NCI-H1048 (cell line): ENCODE measurements around the gene S100A16.
A peak's percentile ranks its signal among the peaks of the same experiment; 100 is the strongest.

Experiments used
- DNase-seq: peaks from one replicate; lab custom pipeline; 2025; lab: John Stamatoyannopoulos, UW

Gene S100A16

DNA sequence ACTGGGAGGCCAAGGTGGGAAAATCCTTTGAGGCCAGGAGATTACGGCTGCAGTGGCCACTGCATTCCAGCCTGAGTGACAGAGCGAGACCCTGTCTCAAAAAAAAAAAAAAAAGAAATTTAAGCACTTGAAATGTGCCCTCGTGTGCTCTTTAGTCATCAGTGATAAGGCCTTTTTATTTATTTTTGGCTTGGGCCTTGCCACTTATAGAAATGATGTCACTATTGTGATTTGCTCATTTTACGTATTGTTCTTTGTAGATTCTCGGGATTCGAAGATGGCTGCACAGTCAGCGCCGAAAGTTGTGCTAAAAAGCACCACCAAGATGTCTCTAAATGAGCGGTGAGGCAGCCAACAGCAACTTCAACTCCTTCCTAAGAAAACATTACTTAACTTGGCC, 23.4 kb upstream of the S100A16 start:
- no peak for DNase-seq

DNA sequence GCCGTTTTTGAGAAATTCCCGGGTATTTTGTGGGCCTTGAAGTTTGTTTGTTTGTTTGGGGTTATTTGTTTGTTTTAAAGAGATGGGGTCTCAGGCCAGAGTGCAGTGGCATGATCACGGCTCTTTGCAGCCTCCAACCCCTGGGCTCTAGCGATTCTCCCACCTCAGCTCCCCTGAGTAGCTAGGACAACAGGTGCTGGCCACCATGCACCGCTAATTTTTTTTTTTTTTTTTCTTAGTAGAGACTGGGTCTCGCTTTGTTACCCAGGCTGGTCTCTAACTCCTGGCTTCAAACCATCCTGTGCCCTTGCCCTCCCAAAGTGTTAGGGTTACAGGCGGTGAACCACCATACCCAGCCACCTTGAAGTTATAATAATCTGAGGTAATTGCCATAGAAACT, 22.9 kb upstream of the S100A16 start:
- DNase-seq, result no peak

DNA sequence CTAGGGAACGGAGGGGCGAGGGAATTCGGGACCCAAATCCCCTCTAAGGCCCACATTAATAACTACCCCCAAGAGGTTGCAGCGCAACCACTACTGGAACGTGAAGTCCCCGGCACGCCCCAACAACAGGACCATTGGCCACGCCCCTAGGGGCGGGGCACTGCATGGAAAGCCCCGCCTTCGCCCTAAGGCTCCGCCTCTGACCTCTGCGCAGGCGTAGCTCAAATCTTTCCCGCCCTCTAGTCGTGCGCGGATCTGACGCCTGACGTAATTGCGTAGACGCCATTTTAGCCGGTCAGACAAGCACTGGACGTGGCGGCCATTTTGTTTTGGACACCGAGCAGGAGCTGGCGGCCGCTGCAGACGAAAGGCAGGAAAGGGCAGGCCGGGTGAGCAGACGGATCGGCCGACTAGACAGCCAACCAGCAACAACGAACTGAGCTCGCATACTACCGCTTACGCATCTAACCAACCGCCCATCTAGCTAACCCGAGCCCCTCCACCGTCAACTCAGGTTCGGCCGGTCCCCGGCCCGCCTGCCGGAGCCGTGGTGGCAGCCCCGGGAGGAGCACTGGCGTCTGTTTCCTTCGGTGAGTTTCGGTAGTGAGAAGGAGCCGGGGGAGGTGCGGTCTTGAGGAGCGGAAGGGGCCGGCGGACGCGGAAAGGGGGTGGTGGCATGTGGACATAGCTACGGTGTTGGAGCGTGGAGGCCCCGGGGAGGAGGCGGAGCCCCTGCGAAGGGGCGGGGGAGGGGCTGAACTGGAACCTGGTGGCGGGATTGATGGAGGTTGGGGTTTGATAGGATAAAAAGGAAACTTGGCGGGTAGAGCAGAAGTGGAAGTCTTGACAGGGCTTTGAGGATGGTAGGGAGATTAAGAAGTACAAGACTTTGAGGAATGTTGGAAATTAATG, 21.1 kb upstream of the S100A16 start, which contains the start of gene CHTOP:
Gene CHTOP, plus strand, starts transcription at position 313 of the 912 bp plus-strand sequence. CDS start 2,523 bp downstream, outside the sequence.
- DNase-seq, result peak; percentile 96

DNA sequence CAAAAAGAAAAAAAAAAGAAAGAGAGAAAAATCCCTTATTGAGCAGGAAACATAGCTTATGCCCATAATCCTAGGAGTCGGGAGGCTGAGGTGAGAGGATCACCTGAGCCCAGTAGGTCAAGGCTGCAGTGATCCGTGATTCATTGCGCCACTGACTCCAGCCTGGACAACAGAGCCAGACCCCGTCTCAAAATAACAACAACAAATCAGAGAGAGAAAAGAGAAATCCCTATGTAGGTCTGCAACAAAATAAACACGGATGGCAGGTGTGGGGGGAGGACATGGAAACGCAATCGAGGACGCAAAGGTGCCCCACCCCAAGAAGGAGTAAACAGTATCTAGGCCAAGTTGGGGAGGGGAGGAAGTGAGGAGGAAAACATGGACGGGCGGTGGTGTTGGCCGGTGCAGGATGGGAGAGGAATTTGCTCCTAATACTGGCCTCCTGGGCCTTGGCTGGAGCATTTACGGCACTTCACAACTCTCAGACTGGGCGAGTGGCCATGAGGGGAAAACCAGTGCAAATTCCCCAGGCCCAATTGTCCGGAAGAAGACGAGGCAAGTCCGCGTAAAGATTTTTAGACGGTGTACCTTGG, 20.3 kb upstream of the S100A16 start:
- no peak for DNase-seq

DNA sequence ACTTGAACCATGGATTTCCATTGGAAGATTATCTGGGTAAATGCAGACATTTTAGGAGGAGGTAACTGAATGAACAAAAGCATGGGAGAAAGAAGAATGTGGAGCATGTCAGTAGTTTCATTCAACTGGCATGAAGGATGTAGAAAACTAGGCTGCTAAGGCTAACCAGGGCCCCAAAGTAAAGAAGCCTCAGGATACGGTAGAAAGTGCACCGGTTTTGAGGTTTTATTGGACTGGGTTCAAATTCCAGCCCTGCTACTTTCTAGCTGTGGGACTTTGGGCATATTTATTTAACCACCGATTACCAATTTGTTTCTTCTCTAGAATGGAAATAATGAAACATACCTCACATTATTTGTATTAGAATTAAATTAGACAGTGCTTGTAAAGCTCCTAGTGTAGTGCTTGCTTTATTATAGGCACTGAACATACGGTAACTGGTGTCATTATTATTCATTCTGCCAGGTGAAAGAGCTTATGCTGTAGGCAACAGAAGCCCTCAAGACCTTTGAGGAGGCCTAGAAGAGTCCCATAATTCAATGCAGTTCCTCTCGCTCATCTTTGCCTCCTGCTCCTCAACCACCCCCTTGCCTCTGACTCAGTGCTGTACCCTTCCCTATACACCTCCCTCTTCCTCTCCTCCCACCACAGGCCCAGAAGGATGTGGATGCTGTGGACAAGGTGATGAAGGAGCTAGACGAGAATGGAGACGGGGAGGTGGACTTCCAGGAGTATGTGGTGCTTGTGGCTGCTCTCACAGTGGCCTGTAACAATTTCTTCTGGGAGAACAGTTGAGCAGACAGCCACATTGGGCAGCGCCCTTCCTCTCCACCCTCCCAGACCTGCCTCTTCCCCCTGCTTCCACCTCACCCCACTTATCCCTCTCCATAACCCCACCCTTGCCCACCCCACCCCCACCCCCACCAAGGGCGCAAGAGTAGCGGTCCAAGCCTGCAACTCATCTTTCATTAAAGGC, 18.4 kb upstream of the S100A16 start:
- no peak for DNase-seq

DNA sequence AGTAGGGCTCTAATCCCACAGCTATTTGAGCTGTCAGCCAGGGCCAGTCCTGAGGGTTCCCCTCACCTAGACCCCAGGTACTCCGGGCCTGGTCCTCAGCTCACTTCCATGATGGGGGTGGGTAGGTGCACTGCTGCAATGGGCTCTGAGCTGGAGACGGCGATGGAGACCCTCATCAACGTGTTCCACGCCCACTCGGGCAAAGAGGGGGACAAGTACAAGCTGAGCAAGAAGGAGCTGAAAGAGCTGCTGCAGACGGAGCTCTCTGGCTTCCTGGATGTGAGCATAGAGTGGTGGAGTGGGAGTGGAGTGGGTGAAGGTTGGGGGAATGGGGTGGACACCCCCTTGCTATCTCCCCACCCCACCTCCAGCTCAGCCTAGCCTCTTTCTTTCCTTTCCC, 17.4 kb upstream of the S100A16 start:
- DNase-seq, result no peak

DNA sequence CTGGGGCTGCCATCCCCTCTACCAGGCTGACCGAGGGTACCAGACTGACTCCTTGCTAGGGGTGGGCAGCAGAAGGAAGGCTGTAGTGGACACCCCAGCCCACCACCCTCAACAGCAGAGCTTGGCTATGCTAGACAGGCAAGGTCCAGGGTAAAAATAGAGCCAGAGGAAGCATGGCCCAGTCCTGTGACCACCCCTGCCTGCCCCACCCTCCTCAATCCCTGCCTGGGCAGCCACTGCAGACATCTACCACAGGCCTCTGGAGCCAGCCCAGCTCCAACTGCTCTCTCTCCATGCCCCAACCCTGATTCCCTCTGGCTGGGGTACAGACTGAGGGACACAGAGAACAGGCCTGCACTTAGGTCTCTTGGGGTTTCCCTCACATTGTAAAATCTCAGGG, 17.0 kb upstream of the S100A16 start:
- no peak for DNase-seq

DNA sequence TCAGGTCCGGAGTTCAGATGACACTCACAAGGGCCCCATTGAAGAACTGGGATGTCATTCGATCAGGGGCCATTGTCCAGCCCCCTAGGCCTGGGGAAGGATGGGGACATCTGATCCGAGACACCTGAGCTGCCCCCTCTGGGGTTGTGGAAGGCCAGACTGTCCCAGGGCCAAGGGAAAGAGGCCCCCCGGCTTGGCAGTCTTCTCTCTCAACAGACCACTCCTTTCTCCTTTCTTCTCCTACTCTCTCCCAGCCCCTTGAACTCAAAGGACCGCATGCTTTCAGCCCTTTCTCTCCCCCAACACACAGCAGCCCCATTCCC, 16.4 kb upstream of the S100A16 start:
- no peak for DNase-seq

DNA sequence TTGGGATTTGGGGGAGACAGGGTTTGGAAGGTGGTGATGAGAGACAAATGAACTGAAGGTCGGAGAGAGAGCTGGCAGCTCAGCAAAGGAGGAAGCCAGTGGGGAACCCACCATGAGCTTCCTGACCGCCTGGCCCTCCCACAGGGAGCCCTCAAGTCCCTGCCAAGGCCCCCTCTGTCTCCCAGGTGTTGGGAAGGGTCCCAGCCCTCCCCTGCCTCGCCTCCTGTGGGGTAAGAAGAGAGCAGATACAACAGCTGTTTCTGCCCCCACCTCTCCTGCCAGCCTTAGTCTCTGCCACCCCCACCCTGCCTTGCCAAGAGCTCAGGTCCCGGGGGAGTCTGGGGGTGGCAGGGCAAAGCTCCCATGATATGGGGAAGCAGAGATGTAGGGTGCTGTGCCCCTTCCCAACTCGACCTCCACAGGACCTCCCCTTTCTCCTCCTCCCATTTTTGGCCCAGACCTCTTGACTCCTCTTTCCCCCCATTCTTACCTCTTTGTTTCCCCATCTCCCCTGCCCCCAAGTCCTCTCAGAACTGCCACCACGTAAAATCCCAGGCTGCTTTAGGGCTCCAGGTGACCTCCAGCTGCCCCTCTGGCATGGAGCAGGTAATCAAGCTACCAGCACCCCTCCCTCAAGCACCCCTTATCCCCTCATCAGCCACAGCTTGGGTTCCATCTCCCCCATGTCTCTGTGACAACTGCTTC, 15.9 kb upstream of the S100A16 start:
- no peak for DNase-seq

DNA sequence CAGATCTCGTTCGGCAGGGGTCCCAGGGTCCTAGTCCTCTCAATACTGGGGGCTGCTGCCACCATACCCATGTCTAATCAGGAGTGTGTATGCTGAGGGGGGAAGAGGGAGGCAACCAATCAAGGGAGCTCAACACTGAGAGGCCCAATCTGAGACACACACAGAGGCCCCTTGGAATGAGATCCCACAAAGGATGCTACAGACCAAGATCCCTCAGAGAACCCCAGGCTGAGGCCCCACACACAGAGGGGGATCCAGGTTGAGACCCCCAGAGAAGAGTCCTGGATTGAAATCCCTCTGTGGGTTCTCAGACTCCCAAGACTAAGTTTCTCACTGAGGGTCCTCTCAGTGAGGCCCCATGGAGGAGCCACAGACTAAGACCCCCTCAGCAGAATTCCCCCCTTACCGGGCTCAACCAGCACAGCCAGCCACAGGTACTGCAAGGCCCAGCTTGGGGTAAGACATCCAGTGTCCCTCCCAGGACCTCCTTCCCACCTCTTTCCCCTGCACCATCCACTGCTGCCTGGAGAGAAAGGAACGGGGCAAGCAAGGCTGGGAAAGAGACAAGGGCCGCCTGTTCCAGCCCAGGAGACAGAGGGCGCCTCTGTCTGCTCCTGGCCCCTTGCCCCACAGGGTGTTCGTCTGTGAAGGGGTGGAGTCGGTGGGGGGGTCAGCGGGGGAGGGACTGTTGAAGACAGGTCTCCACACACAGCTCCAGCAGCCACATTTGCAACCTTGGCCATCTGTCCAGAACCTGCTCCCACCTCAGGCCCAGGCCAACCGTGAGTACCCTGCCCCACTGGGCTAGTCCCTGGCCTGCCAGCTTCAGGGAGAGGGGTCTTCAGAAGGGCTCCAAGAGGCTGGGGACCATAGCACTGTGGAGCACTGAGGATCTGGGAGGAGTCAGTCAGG, 15.0 kb upstream of the S100A16 start, which contains the start of gene S100A1:
Gene S100A1, plus strand, starts transcription at position 720 of the 912 bp plus-strand sequence. CDS start 2,088 bp downstream, outside the sequence.
- DNase-seq, result no peak

DNA sequence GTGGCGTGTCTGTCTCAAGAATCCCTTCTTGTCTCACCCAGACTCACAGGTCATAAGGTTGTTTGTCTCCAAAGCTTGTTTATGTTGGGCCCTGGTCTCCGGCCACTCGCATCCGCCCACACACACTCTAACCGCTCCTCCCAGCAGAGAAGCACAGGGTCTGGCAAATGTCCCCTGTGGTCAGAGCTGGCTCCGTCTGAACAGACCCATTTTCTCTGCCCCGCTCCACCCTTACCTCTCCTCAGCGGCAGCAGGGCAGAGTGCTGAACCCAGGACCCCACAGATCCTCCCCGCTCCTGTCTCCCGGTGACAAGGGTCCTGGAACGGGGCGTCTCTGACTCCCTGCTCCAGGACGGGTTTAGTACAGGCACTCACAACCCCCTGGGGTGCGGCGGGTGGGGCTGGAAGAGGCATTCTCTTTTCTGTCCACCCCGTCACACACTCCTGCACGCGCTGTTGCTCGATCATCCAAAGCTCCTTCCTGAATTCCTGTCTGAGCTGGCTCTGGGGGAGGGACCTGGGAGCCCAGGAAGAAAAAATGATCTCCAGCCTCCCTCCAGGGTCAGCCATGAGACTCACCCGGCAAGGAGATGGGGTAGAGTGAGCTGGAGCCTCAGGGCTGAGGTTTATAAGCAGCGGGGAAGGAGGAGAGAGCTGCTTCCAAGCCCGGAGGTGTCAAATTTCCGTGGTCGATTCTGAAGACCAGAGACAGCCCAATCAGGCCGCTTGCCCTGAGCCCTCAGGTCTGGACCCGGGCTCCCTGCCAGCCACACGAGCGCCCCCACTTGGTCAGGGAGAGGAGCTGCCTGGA, 14.2 kb upstream of the S100A16 start, which contains the start of gene S100A13:
Gene S100A13, minus strand, starts transcription at position 602 of the 811 bp plus-strand sequence. CDS start 1,033 bp downstream, outside the sequence.
- peak; percentile 40 for DNase-seq

DNA sequence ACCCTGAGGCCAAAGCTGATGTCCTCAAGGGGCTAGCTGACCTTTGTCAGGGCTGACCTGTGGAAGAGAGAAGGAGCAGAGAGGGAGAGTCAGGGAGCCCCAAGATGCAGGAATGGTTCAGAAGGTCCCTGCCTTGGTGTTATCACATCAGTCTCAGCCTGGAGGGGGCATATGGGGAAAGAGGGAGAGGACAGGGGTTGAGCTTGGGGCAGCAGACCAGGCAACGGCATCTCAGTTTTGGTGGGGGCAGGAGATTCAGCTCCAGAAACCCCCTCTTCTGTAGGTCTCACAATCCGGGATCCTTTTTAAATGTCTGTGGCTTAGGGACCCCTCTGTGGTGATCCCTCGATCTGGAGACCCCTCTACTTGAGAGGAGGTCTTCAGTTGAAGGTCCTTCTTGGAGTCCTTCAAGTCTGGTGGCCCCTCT, 13.6 kb upstream of the S100A16 start:
- DNase-seq, result no peak

DNA sequence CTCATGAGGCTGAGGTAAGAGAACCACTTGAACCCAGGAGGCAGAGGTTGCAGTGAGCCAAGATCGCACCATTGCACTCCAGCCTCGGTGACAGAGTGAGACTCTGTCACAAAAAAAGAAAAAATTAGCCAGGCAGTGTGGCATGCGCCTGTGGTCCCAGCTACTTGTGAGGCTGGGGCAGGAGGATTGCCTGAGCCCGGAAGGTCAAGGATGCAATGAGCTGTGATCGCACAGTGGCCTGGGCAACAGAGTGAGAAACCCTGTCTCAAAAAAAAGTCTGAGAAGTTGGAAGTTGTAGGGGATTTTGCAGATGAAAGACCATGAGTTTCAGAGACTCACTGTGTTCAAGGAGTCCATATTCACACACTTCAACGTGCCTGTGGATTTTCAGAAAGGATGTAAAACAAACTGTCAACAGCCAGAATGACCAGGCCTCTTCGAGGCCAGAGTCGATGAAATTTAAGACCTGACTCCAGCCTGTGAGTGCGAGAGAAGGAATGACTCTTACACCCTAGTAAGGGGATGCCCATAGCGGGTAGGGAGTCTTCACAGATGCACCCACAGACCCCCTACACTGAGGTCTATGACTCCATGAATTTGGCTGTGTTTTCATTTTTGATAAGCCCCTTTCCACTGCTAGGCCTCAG, 12.2 kb upstream of the S100A16 start:
- DNase-seq, result no peak

DNA sequence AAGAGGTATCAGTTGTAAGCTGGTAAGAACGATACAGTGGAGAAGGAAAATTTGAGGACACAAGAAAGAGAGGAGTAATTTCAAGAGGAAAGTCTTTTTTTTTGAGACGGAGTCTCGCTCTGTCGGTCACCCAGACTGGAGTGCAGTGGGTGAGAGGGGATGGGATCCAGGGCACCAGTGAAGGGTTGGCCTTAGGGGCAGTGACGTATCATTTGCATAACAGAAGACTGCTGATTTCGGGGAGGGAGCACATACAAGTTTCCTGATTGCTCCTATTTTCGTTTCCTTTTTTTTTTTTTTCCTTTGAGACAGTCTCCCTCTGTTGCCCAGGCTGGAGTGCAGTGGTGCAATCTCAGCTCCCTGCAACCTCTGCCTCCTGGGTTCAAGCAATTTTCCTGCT, 10.2 kb upstream of the S100A16 start:
- no peak for DNase-seq

DNA sequence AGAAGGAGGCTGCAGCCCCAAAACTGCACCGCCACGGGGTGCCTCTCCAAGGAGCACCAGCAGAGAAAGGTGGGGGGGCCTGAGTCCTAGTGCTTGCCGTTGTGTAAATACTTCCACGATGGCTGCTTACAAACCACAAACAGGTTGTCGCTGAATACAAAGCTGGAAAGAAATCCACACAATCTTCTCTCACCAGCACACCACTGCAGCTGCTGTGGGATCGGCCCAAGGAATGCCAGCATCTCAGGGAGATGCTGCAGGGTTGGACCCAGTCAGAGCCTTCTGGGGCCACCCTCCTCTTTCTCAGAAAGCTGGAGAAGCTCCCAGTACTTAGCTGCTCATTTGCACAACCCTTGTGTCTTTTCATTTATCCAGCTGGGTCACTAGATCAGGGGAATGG, 6.2 kb upstream of the S100A16 start:
- DNase-seq, result no peak

DNA sequence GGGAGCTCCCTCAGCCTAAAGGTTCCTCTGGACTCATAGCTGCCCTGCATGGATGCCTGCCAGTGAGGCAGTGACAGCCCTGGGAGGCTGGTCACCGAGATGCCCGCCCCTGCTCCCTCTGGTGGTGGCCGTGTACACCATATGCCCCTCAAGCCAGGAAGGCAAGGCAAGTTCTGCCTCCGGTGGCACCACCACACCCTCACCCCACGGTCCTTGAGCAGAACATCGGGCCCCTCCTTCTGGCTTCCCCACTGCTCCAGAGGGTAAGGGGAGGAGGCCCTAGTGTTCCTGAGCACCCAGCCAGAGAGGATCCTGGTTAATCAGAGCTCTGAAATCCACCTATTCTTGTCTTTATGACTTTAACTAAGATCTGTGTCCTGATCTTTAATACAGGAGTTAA, 4.7 kb upstream of the S100A16 start:
- no peak for DNase-seq

DNA sequence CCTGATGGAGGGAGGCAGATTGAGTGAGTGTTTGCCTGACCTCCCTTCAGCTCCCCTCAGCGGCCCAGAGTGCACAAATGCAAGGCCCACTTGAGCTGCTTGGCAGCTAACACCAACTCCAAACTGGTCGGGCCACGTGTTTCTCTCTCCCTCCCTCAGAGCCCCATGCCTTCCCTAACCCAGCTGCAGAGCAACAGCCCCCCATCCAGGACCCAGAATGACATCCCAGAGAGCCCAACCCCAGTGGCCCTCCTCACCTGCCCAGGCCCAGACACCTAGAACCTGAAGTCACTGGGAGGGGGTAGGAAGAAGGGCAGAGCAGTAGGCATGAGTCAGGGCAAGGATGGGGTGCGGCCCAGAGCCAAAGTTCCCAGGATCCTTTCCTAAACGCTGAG, 4.0 kb upstream of the S100A16 start:
- no peak for DNase-seq

DNA sequence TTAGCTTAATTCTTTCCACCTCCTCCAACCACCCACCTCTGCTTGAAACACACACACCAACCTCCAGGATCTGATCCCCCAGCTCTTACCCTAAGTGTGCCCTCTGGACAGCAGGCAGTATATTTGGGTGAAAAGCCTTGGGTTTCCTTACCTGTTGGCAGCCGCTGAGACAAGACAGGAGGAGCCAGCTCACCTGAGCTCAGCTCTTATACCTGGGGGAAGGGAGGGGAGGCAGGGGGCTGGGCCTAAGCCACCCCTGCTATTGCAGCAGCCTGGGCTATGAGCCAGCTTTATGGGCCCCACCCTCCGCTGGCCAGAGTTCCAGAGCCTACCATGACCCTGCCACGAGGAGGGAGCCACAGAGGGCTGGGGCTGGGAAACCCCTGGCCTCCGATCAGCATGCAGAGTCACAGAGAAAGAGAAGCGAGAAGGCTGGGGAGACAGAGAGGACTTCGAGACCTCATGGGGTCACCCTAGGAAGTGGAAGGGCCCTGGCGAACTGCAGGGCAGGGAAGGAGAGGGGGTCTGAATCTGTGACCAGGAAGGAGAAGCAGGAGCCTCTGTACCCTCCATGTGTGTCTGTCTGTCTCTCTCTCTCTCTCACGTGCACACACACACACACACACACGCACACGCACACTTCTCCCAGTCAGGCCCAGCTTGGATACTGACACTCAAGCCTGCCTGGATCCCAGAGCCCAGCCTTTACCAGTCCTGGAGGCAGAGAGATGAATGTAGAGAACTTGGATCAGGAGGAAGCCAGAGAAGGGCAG, 3.4 kb upstream of the S100A16 start, which contains the start of gene S100A14:
Gene S100A14, minus strand, starts transcription at position 182 of the 773 bp plus-strand sequence. CDS start 467 bp downstream, outside the sequence.
- DNase-seq, result no peak
